HFF-Myc (cell line): Measurements from ENCODE around the gene F8.
"Not testable (repeated sequence)": the region's sequence is repeated elsewhere in the genome, so short reads cannot be mapped to it uniquely, and the experiment has no call there.

ENCODE experiments used
- DNase-seq: peaks from one replicate; pipeline ENCODE4 v3.0.0-alpha.2; 2011; ENCODE audit warnings: low read depth; ENCODE audit errors: extremely low read depth
- H3K4me3 ChIP-seq: replicated peaks from 2 replicates; pipeline ENCODE4 v1.5.1; 2011; ENCODE audit warnings: low read depth, mild to moderate bottlenecking, control low read depth, low read length
- CTCF ChIP-seq: IDR thresholded peaks from 2 replicates; pipeline ENCODE4 v1.5.1; 2012; ENCODE audit warnings: mild to moderate bottlenecking, low read depth, low read length, control low read depth; ENCODE audit errors: missing control alignments

F8 gene

DNA sequence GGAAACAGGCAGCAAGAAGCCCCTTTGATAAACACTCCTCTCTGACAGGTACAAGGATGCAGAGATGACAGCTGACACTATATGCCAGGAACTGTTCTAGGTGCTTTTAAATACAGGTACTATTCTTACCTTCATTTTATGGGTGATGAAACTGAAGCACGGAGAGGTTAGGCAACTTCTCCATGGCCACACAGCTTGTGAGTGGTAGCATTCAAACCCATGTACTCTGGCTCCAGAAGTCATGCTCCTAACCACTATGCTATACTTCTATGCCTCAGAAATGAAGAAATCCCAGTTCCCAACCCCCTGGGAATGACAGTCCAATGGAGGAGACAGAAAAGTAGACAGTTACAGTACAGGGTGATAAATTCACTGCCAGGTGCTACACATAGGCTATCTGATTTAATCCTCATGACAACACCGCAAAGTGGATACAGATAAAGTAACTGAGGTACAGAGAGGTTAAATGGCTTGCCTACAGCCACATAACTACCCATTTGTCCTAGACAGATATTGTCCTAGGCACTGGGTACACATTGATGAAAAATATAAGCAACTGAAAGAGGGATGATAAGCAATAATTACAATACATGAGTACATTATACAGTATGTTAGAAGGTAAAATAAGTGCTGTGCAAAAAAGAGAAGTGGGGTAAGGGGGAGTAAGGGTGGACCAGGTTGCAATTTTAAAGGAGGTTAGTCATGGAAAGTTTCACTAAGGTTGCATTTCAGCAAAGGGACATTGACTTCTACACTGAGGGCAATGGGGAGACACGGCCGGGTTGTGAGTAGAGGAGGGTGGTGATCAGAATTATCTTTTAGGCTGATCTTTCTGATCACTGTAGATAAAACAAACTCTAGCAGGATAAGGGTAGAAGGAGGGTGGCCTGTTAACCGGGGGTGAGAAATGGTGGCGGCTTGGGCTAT, 1.6 kb upstream of the F8 start:
- DNase-seq = no peak
- no peak overlapping the region for H3K4me3 ChIP-seq
- TF ChIP-seq CTCF = no peak

- DNase-seq = no peak
- no peak for TF ChIP-seq CTCF
- no peak overlapping the region for H3K4me3 ChIP-seq
Measured at GRCh38 chrX:155020591-155020990, 1.9 kb downstream of the F8 start.

DNA sequence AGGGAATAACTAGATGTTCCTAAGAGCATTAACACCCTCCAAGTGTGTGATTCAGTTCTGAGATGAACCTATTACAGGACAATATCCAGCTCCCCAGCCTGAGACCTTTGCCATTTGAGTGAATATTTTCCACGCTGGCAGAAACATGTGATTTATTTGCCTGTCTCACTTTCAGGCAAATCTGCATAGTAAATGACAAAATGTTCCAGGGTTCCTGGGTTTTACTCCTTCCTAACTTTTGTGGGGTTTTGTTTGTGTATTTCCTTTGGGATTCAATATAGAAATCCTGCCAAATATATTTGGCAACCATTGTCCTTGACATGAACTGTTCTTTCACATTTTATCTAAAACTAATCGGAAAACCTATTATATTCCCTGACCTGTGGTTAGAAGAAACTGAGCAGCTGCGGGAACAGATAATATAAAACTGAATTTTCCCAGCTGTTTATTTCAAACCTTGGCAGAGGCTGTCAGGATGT, 12.5 kb downstream of the F8 start:
- TF ChIP-seq CTCF = no peak
- no peak for DNase-seq

DNA sequence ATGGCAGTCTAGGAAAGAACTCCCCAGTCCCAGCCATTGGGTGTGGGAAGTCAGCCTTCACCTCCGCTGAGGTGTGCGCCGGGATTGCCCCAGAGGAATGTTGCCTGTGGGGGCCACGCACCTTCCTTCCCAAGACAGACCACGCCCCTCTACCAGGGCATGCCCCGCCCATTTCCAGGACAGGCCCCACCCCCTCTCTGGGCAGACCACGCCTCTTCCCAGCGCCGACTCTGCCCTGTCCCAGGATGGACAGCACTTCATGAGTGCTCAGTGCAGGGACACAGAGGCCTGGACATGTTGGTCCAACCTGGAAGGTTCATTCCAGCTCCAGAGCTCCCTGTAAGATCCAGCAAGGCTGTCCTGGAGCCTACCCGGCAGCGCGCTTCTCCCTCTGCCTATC, 13.9 kb downstream of the F8 start:
- not testable (repeated sequence) for H3K4me3 ChIP-seq, DNase-seq

More for the DNA sequence above, 12.5 kb downstream of the F8 start:
- H3K4me3 ChIP-seq = no peak overlapping the region

- not testable (repeated sequence) for H3K4me3 ChIP-seq, DNase-seq
Measured at GRCh38 chrX:155006913-155007671, 15.4 kb downstream of the F8 start.

DNA sequence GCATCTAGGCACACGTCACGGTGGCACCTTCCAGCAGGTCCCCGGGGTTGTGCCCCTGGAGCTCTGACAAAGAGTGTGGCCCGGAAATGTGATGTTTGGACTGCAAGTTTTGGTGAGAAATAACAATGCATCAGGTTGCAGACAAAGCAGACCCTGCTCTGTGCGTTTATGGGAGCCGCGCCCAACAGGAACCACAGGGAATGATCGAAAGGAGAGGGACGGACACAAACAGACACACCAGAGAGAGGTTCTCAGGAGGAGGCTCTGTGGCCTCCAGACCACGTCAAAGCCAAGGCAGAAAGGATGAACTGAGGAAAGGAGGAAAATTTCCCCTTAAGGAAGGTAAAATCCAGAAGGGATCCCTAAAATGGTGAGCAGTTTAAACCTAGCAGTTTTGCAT, 16.1 kb downstream of the F8 start:
- not testable (repeated sequence) for H3K4me3 ChIP-seq, DNase-seq

DNA sequence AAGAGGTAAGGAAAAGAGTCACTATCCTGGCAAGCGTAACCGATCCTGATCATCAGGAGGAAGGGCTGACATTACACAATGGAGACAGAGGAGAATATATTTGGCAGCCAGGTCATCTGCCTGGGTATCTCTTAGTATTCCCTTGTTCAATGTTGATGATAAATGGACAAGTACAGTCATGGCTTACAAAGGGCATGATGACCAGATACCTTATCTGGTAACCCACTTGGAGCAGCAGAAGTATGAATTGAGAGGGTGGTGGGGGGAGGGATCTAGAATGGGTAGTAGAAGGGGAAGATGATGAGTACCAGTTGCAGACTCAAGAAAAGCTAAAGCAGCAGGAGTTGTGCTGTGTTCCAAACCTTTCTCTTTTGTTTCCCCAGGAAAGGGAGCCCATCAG, 17.3 kb downstream of the F8 start:
- DNase-seq = no peak
- TF ChIP-seq CTCF = no peak
- no peak overlapping the region for H3K4me3 ChIP-seq

- H3K4me3 ChIP-seq = no peak overlapping the region
- DNase-seq = no peak
- TF ChIP-seq CTCF = no peak
Measured at GRCh38 chrX:155001873-155002272, 20.6 kb downstream of the F8 start.
